Measurements from ENCODE around the gene DMRT2. TPM values are rescaled to one million over a fixed set of nuclear protein-coding genes. Genes with fewer than 3 reads are reported as not detected.

Gene DMRT2
- total RNA-seq (2021; fragmentation: NEBNext Ultra II Directional; extraction: Animal tissue kit (Norgen Biotek cat#: 25700)), result not detected
- long read RNA-seq, result 0 reads

DNA sequence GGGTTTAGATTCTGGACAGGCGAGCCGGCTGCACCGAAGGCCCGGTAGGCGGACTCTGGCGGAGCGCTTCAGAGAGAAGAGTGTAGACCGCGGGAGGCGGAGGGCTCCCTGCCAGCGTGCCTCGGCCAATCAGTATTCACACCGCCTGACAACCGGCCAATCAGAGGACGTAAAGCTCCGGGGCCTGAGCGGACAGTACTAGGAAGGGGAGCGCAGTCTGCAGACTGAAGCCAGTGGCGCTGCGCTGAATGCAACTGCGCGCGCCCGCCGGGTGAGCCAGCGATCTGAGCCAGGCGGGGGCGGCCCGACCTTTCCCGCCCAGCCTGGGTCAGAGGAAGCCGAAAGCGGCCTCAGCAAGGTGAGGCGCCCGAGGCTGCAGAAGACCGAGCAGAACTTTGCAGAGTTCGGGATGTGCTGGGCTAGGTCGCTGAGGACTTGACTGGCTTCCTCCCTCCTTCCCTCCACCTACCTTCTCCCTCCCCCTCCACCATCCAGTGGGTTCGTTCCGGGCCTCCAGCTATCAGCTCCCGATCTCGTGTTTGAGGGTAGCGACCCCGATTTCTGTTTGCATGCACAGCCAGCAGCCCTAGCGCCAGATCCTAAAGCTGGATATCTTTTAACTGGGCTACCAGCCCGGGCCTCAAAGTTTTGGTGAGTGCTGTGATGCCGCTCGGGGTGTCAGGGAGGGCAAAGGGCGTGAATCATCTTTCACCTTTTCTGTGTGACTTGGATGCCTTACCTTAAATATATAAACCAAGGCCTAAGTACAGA lies at the start of gene DMRT2:
Gene DMRT2 (plus strand): TSS at position 233 of the 771 bp plus-strand sequence. CDS start 1,257 bp downstream, outside the sequence.
- no peak for DNase-seq
- Mint-ChIP-seq H3K4me3 (peak within 1 kb of the TSS; percentile 28; the same call in 1 of the 2 replicates), H3K27ac (no peak within 1 kb of the TSS), H3K36me3 (ENCODE audit: low read depth) (peaks cover 6% of the 10 kb centered on the region; the same call in 1 of the 2 replicates), H3K4me1 (ENCODE audit: low read depth) (peaks cover 8% of the 10 kb centered on the region; the same call in 1 of the 2 replicates), H3K27me3 (ENCODE audit: insufficient read depth) (peaks cover 19% of the 10 kb centered on the region), H3K9me3 (peaks cover 35% of the 10 kb centered on the region)
- TF ChIP-seq, protein P1, sequence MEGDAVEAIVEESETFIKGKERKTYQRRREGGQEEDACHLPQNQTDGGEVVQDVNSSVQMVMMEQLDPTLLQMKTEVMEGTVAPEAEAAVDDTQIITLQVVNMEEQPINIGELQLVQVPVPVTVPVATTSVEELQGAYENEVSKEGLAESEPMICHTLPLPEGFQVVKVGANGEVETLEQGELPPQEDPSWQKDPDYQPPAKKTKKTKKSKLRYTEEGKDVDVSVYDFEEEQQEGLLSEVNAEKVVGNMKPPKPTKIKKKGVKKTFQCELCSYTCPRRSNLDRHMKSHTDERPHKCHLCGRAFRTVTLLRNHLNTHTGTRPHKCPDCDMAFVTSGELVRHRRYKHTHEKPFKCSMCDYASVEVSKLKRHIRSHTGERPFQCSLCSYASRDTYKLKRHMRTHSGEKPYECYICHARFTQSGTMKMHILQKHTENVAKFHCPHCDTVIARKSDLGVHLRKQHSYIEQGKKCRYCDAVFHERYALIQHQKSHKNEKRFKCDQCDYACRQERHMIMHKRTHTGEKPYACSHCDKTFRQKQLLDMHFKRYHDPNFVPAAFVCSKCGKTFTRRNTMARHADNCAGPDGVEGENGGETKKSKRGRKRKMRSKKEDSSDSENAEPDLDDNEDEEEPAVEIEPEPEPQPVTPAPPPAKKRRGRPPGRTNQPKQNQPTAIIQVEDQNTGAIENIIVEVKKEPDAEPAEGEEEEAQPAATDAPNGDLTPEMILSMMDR (IDR thresholded peaks at IDR 0.05), result no peak

GRCh38 chr9:1001838-1002237 lies 48.3 kb upstream of the DMRT2 start:
- no peak overlapping the region for H3K27ac Mint-ChIP-seq
- peaks cover 14% of the 10 kb centered on the region for H3K4me1 Mint-ChIP-seq (ENCODE audit: low read depth)
- TF ChIP-seq, protein P1 (IDR thresholded peaks at IDR 0.05), result no peak
- H3K9me3 Mint-ChIP-seq, result no peaks in the 10 kb centered on the region
- H3K27me3 Mint-ChIP-seq (ENCODE audit: insufficient read depth), result peaks cover 2% of the 10 kb centered on the region
- DNase-seq, result peak; percentile 17
- H3K4me3 Mint-ChIP-seq, result no peak overlapping the region
- no peaks in the 10 kb centered on the region for H3K36me3 Mint-ChIP-seq (ENCODE audit: low read depth)

- Mint-ChIP-seq H3K4me3 (no peak overlapping the region), H3K36me3 (ENCODE audit: low read depth) (no peaks in the 10 kb centered on the region), H3K4me1 (ENCODE audit: low read depth) (peaks cover 14% of the 10 kb centered on the region), H3K27me3 (ENCODE audit: insufficient read depth) (peaks cover 2% of the 10 kb centered on the region), H3K9me3 (no peaks in the 10 kb centered on the region), H3K27ac (no peak overlapping the region)
- no peak for DNase-seq
- TF ChIP-seq, protein P1 (IDR thresholded peaks at IDR 0.05), result no peak
These were observed 47.5 kb upstream of the DMRT2 start for GRCh38 chr9:1002678-1003077.

- peaks cover 30% of the 10 kb centered on the region for H3K4me1 Mint-ChIP-seq (ENCODE audit: low read depth)
- H3K9me3 Mint-ChIP-seq, result no peaks in the 10 kb centered on the region
- no peak overlapping the region for H3K27ac Mint-ChIP-seq
- TF ChIP-seq, protein P1 (IDR thresholded peaks at IDR 0.05), result peak; percentile 82
- H3K4me3 Mint-ChIP-seq, result no peak overlapping the region
- H3K27me3 Mint-ChIP-seq (ENCODE audit: insufficient read depth), result peaks cover 4% of the 10 kb centered on the region
- DNase-seq, result peak; percentile 69
- no peaks in the 10 kb centered on the region for H3K36me3 Mint-ChIP-seq (ENCODE audit: low read depth)
These were observed 45.0 kb upstream of the DMRT2 start for GRCh38 chr9:1005043-1005667.

GRCh38 chr9:1007312-1007711 lies 42.8 kb upstream of the DMRT2 start:
- TF ChIP-seq, protein P1 (IDR thresholded peaks at IDR 0.05), result no peak
- Mint-ChIP-seq H3K9me3 (no peaks in the 10 kb centered on the region), H3K36me3 (ENCODE audit: low read depth) (no peaks in the 10 kb centered on the region), H3K27me3 (ENCODE audit: insufficient read depth) (peaks cover 7% of the 10 kb centered on the region), H3K4me3 (no peak overlapping the region), H3K27ac (no peak overlapping the region), H3K4me1 (ENCODE audit: low read depth) (peaks cover 23% of the 10 kb centered on the region)
- DNase-seq, result no peak

All from HFFc6 (cell line).